Thyroid gland (tissue), 4 donors: Measurements from ENCODE around the gene RRN3. TPM values are rescaled to one million over a fixed set of nuclear protein-coding genes. Genes with fewer than 3 reads are reported as not detected.
A peak's percentile ranks its signal among the peaks of the same experiment; 100 is the strongest.
"Not testable (repeated sequence)": the region's sequence is repeated elsewhere in the genome, so short reads cannot be mapped to it uniquely, and the experiment has no call there.

ENCODE experiments used
- DNase-seq, 2 donors: peaks; one replicate each; pipeline ENCODE4 v3.0.0-alpha.2; 2019
- H3K27ac ChIP-seq, 3 donors: fragments of 200-600 bp; sonication (generic); 1 replicate in 2 of 3; 2 replicates in 1 of 3; pipeline ENCODE4 v1.5.1; 2016 to 2019; ENCODE audit warnings: mild to moderate bottlenecking in 1 of 3, moderate library complexity in 1 of 3
- H3K27me3 ChIP-seq: fragments of 200-600 bp; sonication (generic); one replicate; pipeline ENCODE4 v1.5.1; 2019
- H3K36me3 ChIP-seq, 2 donors: fragments of 200-600 bp; sonication (generic); one replicate each; pipeline ENCODE4 v1.5.1; 2016 to 2019
- H3K4me1 ChIP-seq, 2 donors: fragments of 200-600 bp; sonication (generic); one replicate each; pipeline ENCODE4 v1.5.1; 2017 to 2019
- H3K4me3 ChIP-seq, 3 donors: fragments of 200-600 bp; sonication (generic); replicated peaks in 1 of 3; 1 replicate in 2 of 3; 2 replicates in 1 of 3; pipeline ENCODE4 v1.5.1; 2016; ENCODE audit warnings: mild to moderate bottlenecking in 1 of 3
- H3K9me3 ChIP-seq: fragments of 200-600 bp; sonication (generic); one replicate; pipeline ENCODE4 v1.5.1; 2017
- WGBS, 2 donors: methylation state at CpG; one replicate each; pipeline ENCODE4 v1.1.5; 2017; 5-methylcytosine and 5-hydroxymethylcytosine counted together
- intact Hi-C: fragments of 100-400 bp; cut with DNase I; formaldehyde crosslinking; loops from one replicate; pipeline ENCODE4 v1.15.1; 2023
- total RNA-seq, 4 donors: library from RNA; depleted of rRNA; stranded (reverse); fragments of >200 nt; gene quantifications; one replicate each; pipeline ENCODE4 v1.2.3, GENCODE V29; 2016
- TF ChIP-seq, protein P1 (sequence below), 6 experiments: fragments of 200-600 bp in 3 of 6; fragments of 450-650 bp in 3 of 6; sonication (generic) in 3 of 6; IDR thresholded peaks; one replicate each; pipeline ENCODE4 v1.5.1; 2016 to 2019; ENCODE audit warnings: antibody characterized with exemption in 6 of 6, mild to moderate bottlenecking in 2 of 6, inconsistent platforms in 1 of 6, moderate library complexity in 1 of 6

The RRN3 gene
- total RNA-seq, 4 donors from 2014 or later, result 27.7 to 31.8 (median 30.7) TPM

DNA sequence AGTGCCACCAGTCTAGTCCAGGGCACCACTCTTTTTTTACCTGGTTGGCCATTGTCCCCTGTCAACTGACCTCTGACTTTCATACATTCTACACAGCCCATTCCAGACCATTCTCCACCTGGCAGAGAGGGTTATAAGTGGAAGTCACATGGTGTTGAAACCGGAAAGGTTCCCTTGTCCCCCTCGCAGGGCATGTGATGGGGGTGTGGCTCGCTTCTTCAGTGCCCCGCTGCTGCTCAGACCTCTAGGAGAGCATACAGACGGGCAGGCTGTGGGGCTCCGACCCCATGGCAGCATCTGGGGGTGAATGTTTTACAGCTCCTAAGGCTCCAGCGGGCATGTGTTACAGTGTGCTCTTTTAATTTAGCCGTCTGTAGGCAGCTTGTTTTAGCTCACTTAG, 67.0 kb downstream of the RRN3 start:
- H3K4me1 ChIP-seq, H3K4me3 ChIP-seq, H3K27me3 ChIP-seq, H3K9me3 ChIP-seq, DNase-seq, H3K27ac ChIP-seq, intact Hi-C loops: not testable (repeated sequence)
- peaks cover 20 to 33% of the 10 kb centered on the region in 2 donors for H3K36me3 ChIP-seq
- WGBS, 2 donors, result 69 to 81% methylated on average over 5 to 7 of the region's 8 CpGs

DNA sequence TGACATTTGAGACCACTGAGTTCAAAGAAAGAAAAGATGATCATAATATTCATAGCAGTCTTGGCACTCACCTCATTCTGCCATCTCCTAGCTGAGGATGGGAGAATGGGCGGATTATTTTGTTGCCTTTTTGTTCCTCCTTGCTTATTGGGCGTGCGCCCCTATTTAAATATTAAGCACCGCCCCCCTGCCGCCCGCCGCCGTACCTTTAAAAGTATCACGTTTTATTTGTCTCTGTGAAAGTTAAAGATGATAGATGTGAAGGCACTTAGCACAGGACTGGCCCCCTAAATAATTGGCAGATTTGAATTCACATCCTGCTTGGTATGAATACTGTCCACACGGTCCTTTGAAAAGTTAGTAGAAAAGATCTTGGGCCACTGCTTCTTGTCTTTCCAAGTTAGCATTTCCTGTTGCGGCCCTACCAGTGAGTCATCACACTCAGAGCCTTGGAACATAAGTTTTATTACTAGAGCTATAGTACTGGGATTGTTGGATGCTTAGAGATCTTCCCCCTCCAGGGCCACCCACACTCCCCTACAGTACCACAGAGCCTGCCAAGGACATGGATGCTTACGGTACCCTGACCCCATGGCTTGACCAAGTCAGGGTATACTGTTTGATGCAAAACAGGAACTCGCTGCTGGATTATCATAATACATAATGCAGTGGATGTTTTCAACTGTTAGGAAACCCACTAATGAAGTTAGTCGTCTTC, 68.7 kb downstream of the RRN3 start:
- H3K9me3 ChIP-seq, H3K27me3 ChIP-seq, H3K4me3 ChIP-seq, H3K4me1 ChIP-seq, intact Hi-C loops, DNase-seq: not testable (repeated sequence)
- WGBS, 2 donors, result 87% methylated on average over 14 of the region's 14 CpGs
- Histone ChIP-seq H3K36me3 (peaks cover 18 to 33% of the 10 kb centered on the region in 2 donors), H3K27ac (peak overlapping the region in 1 of 3 donors; percentile 11)

DNA sequence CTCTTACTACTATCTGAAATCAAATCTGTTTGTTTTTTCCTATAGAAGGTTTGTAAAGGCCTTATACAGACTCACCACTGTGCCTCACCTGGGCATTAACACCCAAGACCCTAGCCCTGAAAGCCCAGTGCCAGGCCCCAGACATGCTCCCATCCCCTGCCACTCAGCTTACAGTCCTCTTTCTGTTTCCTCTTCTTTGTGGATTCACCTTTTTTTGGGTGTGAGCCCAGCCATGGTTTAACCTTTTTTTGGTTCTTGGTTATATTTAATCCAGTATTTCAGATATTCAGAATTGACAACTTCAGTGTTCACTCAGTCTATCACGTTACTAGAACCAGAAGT, 69.2 kb downstream of the RRN3 start:
- H3K27ac ChIP-seq, H3K4me3 ChIP-seq, H3K4me1 ChIP-seq, intact Hi-C loops, H3K9me3 ChIP-seq, H3K27me3 ChIP-seq, DNase-seq: not testable (repeated sequence)
- peaks cover 18 to 32% of the 10 kb centered on the region in 2 donors for H3K36me3 ChIP-seq
- WGBS, 2 donors, result 88 to 93% methylated on average over 1 of the region's 1 CpG

DNA sequence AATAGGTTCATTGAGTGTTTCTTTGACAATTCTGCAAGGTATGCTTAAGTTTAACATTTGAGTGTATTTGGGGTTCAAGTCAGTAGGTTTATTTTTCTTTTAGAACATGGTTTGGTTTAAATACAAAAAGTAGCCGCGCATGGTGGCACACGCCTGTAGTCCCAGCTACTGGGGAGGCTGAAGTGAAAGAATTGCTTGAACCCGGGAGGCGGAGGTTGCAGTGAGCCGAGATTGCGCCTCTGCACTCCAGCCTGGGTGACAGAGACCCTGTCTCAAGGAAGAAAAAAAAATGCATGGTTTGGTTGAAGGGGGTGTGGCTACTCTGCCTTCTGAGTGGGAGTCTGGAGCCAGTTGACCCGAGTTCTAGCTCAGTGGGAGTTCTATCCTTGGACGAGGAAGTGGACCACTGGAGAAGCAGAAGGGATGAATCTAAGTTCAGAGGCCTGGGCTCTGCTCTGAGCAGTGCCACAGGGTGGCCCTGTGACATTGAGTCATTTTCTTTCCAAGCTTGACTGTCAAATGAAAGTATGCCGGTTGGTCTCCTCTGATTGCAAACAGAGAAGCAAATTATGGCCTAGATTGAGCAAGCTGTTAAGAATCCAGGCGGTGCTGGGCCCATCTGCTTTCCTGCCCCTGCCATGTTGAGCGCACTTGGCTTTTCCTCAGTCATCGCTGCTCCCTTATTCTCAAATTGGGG, 70.5 kb downstream of the RRN3 start:
- DNase-seq, intact Hi-C loops, H3K27ac ChIP-seq, H3K4me1 ChIP-seq, H3K27me3 ChIP-seq, H3K4me3 ChIP-seq, H3K9me3 ChIP-seq: not testable (repeated sequence)
- peaks cover 24 to 31% of the 10 kb centered on the region in 2 donors for H3K36me3 ChIP-seq
- 93 to 96% methylated on average over 13 of the region's 13 CpGs for WGBS, 2 donors

DNA sequence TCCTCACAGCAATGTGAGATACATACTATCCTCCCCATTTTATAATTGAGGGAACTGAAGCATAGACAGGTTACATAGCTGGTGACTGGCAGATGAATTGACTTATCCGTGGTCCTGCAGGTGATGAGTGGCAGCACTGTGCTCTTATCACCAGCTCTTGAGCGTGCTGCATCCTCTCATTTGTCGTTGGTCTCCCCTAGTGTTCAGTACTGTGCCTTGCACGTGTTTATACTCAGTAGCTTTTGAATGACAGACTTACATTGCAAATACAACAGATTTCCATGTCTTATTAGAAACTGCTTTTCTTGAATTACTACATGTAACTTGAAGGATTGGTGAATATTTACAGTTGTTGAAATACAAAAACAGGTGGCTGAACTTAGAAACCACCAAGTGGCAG, 71.9 kb downstream of the RRN3 start:
- H3K27ac ChIP-seq, DNase-seq, H3K4me3 ChIP-seq, H3K9me3 ChIP-seq, intact Hi-C loops, H3K27me3 ChIP-seq, H3K4me1 ChIP-seq: not testable (repeated sequence)
- 46 to 52% methylated on average over 4 of the region's 4 CpGs for WGBS, 2 donors
- peaks cover 30 to 33% of the 10 kb centered on the region in 2 donors for H3K36me3 ChIP-seq
- TF ChIP-seq, protein P1, sequence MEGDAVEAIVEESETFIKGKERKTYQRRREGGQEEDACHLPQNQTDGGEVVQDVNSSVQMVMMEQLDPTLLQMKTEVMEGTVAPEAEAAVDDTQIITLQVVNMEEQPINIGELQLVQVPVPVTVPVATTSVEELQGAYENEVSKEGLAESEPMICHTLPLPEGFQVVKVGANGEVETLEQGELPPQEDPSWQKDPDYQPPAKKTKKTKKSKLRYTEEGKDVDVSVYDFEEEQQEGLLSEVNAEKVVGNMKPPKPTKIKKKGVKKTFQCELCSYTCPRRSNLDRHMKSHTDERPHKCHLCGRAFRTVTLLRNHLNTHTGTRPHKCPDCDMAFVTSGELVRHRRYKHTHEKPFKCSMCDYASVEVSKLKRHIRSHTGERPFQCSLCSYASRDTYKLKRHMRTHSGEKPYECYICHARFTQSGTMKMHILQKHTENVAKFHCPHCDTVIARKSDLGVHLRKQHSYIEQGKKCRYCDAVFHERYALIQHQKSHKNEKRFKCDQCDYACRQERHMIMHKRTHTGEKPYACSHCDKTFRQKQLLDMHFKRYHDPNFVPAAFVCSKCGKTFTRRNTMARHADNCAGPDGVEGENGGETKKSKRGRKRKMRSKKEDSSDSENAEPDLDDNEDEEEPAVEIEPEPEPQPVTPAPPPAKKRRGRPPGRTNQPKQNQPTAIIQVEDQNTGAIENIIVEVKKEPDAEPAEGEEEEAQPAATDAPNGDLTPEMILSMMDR (IDR thresholded peaks at IDR 0.05), result peak in 2 of 6 experiments; percentile 3 to 31

DNA sequence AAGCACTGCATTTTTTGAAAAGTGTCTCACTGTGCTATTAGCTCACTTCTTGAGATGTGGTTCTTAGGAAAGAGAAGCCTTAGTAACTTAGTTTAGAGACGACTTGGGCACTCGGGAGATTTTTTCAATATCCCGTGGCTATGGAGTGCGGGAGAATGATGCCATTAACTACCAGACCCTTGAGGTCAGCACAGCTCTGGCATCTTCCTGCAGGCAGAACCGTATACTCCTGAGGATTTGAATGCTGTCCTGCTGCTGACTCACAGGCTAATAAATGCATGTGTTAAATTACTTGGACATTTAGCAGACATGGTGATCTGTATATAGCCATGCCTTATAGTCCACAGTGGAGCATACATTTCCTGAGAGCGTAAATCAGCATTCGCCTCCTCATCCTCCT, 72.6 kb downstream of the RRN3 start:
- H3K4me1 ChIP-seq, DNase-seq, intact Hi-C loops, H3K27ac ChIP-seq, H3K27me3 ChIP-seq, H3K9me3 ChIP-seq, H3K4me3 ChIP-seq: not testable (repeated sequence)
- peaks cover 31 to 36% of the 10 kb centered on the region in 2 donors for H3K36me3 ChIP-seq
- 82 to 86% methylated on average over 7 of the region's 7 CpGs for WGBS, 2 donors

DNA sequence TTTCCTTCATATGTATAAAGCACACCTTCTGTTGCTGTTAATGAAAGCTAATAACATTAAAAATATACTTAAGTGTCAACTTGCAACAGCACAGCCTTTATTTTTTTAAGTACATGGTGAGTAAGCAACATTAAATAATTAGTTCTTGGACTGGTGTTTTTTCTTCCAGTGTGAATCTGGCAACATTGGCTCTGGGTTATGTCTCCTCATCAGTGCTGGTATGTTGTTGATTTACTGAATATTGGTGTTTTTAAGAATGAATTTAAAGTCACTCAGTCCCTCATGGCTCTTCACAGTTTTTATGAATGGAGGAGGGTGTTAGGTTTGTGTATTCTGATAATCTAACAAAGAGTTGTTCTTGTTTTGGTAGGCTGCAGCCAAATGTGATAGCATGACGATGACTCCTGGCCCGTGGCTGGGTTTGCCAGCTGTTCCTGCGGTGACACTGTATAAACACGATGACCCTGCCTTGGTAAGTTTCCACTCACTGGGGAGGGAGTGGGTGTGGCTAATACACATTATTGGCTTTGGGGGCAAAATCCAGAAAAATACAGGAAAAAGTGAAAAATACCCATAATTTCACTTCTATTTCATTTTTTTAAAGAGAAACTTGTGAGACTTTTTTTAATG, 77.0 kb downstream of the RRN3 start:
- intact Hi-C loops, H3K4me3 ChIP-seq, H3K9me3 ChIP-seq, H3K27me3 ChIP-seq: not testable (repeated sequence)
- peaks cover 0 to 23% of the 10 kb centered on the region in 2 donors for H3K4me1 ChIP-seq
- peaks cover 24 to 26% of the 10 kb centered on the region in 2 donors for H3K36me3 ChIP-seq
- DNase-seq, result peak; percentile 70 to 82
- WGBS, 2 donors, result 28 to 43% methylated on average over 4 of the region's 4 CpGs
- peak overlapping the region; percentile 1 to 53 (median 50) for H3K27ac ChIP-seq

DNA sequence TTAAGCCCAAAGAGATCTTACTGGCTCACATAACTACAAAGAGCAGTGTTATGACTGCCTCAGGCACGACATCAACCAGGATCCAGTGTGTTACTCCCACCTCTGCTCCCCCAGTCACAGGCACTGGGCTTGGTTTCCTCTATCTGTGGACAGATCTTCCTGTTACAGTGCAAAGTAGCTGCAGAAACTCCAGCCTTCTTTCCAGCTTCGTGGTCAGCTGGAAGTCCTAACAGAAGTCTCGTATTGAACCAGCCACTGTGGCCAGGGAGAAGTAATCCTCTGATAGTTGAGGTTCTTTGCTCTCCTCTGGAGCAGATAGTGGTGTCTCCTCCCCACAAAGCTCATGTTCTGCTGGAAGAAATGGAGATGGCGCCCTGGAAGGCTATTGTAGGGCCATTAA, 77.7 kb downstream of the RRN3 start:
- H3K27ac ChIP-seq, result peak overlapping the region; percentile 1 to 53 (median 50)
- peaks cover 23 to 24% of the 10 kb centered on the region in 2 donors for H3K36me3 ChIP-seq
- H3K4me1 ChIP-seq, result peaks cover 0 to 23% of the 10 kb centered on the region in 2 donors
- H3K27me3 ChIP-seq, H3K4me3 ChIP-seq, H3K9me3 ChIP-seq, DNase-seq, intact Hi-C loops: not testable (repeated sequence)
- WGBS, 2 donors, result 82 to 90% methylated on average over 4 of the region's 4 CpGs

DNA sequence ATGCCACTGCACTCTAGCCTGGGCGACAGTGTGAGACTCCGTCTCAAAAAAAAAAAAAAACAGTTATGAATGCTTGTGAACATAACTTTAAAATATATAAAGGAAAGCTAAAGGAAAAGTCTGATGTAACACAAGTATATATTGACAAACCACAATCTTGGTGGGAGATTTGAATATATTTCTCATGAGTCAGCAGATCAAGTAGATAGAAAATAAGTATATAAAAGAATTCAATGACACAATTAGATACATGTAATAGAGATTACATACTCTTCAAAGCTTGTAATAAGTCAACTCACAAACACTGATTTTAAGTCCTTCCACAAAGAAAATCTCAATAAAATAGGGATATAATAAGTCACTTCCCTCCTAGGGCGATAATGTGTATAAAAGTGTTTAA, 78.4 kb downstream of the RRN3 start:
- H3K27ac ChIP-seq, intact Hi-C loops, DNase-seq, H3K4me3 ChIP-seq, H3K9me3 ChIP-seq, H3K27me3 ChIP-seq: not testable (repeated sequence)
- Histone ChIP-seq H3K4me1 (peaks cover 0 to 23% of the 10 kb centered on the region in 2 donors), H3K36me3 (peaks cover 22 to 24% of the 10 kb centered on the region in 2 donors)
- WGBS, 2 donors, result 96 to 98% methylated on average over 3 of the region's 3 CpGs

DNA sequence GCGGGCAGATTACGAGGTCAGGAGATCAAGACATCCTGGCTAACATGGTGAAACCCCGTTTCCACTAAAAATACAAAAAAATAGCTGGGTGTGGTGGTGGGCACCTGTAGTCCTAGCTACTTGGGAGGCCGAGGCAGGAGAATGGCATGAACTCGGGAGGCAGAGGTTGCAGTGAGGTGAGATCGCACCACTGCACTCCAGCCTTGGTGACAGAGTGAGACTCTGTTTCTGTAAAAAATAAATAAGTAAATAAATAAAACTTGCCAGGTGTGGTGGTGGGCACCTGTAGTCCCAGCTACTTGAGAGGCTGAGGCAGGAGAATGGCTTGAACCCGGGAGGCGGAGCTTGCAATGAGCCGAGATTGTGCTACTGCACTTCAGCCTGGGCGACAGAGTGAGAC, 81.1 kb downstream of the RRN3 start:
- DNase-seq, H3K27ac ChIP-seq, H3K9me3 ChIP-seq, intact Hi-C loops, H3K27me3 ChIP-seq, H3K4me3 ChIP-seq: not testable (repeated sequence)
- Histone ChIP-seq H3K4me1 (peaks cover 0 to 23% of the 10 kb centered on the region in 2 donors), H3K36me3 (peaks cover 14 to 17% of the 10 kb centered on the region in 2 donors)
- WGBS, 2 donors, result 94 to 96% methylated on average over 10 of the region's 10 CpGs
